Measurements from ENCODE around the gene CANX. TPM values are rescaled to one million over a fixed set of nuclear protein-coding genes. Genes with fewer than 3 reads are reported as not detected.

CANX gene
- total RNA-seq, 1 experiment from 2014 or later: 538 TPM

- no peak overlapping the region for H3T11ph ChIP-seq (ENCODE audit: low read length)
- no CpG with 5 or more reads among the region's 7 CpGs for WGBS (ENCODE audit: extremely low coverage, insufficient read length, low lambda C conversion rate)
- H2AFZ ChIP-seq (ENCODE audit: low read length): no peak overlapping the region
- no peak overlapping the region for H3K23ac ChIP-seq (ENCODE audit: insufficient read length, low read depth, low read length)
- peaks cover 0 to 6% of the 10 kb centered on the region in 2 experiments; a peak in 3 of 5 replicates for H3K9me3 Mint-ChIP-seq
- H3K4me3 Mint-ChIP-seq: peak overlapping the region; percentile 92 to 99
- no peak overlapping the region for H4K5ac ChIP-seq (ENCODE audit: insufficient read length, low read depth, low read length)
- no peak overlapping the region for H4K91ac ChIP-seq (ENCODE audit: insufficient read length, low read depth, low read length)
- H3K27me3 ChIP-seq (ENCODE audit: insufficient read depth, low read length): no peaks in the 10 kb centered on the region
- H3K23me2 ChIP-seq (ENCODE audit: insufficient read length, low read depth, low read length, poor library complexity, severe bottlenecking): peaks cover 7% of the 10 kb centered on the region
- no peaks in the 10 kb centered on the region for H3K79me1 ChIP-seq (ENCODE audit: insufficient read depth, low read depth, low read length, poor library complexity, severe bottlenecking)
- no peak overlapping the region for H4K8ac ChIP-seq (replicated peaks; ENCODE audit: insufficient read length, low read depth, low read length)
- TF ChIP-seq CTCF (conservative IDR thresholded peaks at IDR 0.05): no peak
- no peak overlapping the region for H2BK12ac ChIP-seq (ENCODE audit: insufficient read length, low read depth, low read length)
- H3K4ac ChIP-seq (ENCODE audit: low read depth, low read length): no peak overlapping the region
- H2BK5ac ChIP-seq (ENCODE audit: insufficient read length, low read length): no peak overlapping the region
- peaks cover 7% of the 10 kb centered on the region; the same call in 1 of the 2 replicates for H3K4me1 ChIP-seq (ENCODE audit: insufficient read depth, low read length)
- H4K20me1 ChIP-seq (ENCODE audit: control insufficient read depth, insufficient read depth, insufficient read length): no peaks in the 10 kb centered on the region
- H3K56ac ChIP-seq (ENCODE audit: insufficient read length, low read depth, low read length): no peak overlapping the region
- no peak overlapping the region for H3K14ac ChIP-seq (ENCODE audit: insufficient read depth, low read length)
- peak overlapping the region; percentile 61 for H3K9ac ChIP-seq (ENCODE audit: extremely low read depth, insufficient read length, low read length)
- H3K4me1 Mint-ChIP-seq: peaks cover 34 to 49% of the 10 kb centered on the region in 2 experiments
- H3K18ac ChIP-seq (ENCODE audit: insufficient read length, low read depth, low read length): no peak overlapping the region
- no peak overlapping the region for H2AK5ac ChIP-seq (ENCODE audit: insufficient read length, low read length)
- no peaks in the 10 kb centered on the region for H3K27me3 Mint-ChIP-seq (ENCODE audit: low read depth)
- H3K27ac Mint-ChIP-seq: peak overlapping the region in 2 of 3 experiments; percentile 11 to 40; a peak in 4 of 7 replicates
- no peaks in the 10 kb centered on the region for H3K9me3 ChIP-seq (ENCODE audit: control insufficient read depth, low read depth, low read length)
- H3K79me2 ChIP-seq (ENCODE audit: insufficient read depth, low read length): peaks cover 39% of the 10 kb centered on the region
- H3K27ac ChIP-seq (ENCODE audit: insufficient read length, low read depth, low read length): no peak overlapping the region
- no peak overlapping the region for H2BK20ac ChIP-seq (ENCODE audit: low read depth, low read length, poor library complexity, severe bottlenecking)
- peaks cover 35 to 48% (median 38%) of the 10 kb centered on the region in 3 experiments for H3K36me3 Mint-ChIP-seq (ENCODE audit: insufficient read depth in 1 of 3, low read depth in 3 of 3)
- H2BK15ac ChIP-seq (ENCODE audit: low read depth, low read length): no peak overlapping the region
- H2BK120ac ChIP-seq (ENCODE audit: low read depth, low read length, poor library complexity, severe bottlenecking): no peak overlapping the region
- no peak for DNase-seq
- peak overlapping the region; percentile 81 for H3K4me2 ChIP-seq (ENCODE audit: insufficient read depth, insufficient read length, low read length)
Observed at GRCh38 chr5:179700401-179700918, 1.7 kb downstream of the CANX start.
